GM18498 (cell line): Measurements from ENCODE around the gene PDXK.

Experiments used
- ATAC-seq: cut with Tn5 transposase; IDR thresholded peaks from one replicate; pipeline ENCODE4 v1.9.1; 2021; ENCODE audit warnings: mild to moderate bottlenecking, moderate library complexity; ENCODE audit not compliant: unreplicated experiment

PDXK gene

DNA sequence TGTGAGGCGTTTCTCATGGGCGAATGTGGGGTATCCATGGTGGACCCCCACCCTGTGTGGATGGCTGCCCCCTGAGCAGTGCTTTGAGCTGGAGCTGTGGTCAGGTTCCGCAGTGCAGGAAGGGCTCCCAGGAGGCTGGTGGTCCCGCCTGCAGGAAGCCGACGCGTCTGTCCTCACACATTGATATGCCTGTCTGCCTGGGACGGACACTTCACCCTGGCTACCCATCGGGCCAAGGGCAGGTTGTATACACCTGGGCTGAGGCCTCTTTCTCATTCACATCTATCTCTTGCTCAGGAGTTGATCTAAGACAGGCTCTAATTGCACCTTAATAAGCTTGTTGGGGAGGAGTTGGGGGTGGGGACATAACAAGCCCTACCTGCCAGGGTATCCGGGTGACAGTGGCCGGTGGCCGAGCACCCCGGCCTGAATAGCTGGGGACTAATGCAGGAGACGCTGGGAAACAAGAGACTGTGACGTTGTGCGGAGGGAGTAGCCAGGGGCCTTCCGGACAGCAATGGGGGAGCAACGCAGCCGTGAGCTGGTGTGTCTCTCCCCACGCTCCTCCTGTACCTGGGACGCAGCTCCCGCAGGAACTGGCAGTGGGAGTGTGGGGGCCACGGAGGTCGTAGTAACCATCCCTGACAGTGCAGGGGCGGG is 21.7 kb downstream of the PDXK start:
- ATAC-seq = no peak

DNA sequence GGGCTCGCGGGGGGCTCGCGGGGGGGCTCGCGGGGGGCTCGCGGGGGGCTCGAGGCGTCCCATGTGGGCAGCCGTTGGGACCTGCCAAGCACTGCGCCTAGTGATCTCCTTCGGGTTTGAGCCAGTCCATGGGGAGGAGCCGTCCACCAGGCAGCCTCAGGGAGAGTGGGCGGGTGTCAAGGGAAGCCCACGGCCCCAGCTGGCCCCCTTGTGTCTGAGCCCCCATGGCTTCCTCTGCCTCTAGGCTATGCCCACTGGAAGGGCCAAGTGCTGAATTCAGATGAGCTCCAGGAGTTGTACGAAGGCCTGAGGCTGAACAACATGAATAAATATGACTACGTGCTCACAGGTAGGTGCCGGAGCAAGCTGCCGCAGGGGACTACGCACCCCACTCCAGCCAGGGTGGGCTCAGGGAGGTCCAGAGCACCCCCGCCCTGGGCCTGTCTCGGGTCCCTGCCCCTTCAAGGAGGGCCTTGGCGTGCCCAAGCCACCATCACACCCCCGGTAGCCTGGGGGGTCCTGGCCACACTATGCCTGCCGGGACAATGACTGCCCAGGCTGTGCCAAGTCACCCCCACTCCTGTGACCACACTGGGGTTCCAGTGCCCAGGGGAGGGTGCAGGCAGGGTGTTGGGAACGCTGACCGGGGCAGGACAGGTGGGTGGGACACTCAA is 22.6 kb downstream of the PDXK start:
- no peak for ATAC-seq

DNA sequence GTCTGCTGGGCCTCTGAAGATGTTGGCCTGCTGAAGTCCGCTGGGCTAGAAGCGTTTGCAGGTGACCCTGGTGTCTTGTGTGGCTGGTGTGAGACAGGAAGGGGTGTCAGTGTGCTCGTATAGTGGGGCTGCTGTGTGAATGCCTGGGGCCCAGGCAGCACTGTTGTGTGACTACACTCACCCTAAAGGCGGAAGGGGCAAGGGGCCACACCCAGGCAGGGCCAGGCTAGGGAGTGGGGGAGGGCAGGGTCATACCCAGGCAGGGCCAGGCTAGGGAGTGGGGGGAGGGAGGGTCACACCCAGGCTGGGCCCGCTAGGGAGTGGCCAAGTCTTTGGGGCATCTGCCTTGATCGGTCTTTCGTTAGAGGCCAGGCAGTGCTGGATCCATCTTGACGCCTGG is 25.0 kb downstream of the PDXK start:
- ATAC-seq = no peak

DNA sequence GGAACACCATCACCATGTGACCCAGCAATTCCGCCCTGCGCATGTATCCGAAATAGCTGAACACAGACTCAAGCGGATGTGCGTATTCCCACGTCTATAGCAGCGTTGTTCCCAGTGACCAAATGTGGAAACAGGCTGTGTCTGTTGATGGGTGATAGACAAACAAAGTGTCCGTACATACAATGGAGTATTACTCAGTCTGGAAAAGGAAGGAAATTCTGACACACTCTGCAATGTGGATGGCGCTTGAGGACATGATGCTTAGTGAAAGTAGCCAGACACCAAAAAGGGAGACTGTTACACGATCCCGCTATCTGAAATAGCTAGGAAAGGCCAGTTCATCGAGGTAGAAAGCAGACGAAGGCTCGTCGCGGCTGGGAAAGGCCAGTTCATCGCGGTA is 25.8 kb downstream of the PDXK start:
- no peak for ATAC-seq

DNA sequence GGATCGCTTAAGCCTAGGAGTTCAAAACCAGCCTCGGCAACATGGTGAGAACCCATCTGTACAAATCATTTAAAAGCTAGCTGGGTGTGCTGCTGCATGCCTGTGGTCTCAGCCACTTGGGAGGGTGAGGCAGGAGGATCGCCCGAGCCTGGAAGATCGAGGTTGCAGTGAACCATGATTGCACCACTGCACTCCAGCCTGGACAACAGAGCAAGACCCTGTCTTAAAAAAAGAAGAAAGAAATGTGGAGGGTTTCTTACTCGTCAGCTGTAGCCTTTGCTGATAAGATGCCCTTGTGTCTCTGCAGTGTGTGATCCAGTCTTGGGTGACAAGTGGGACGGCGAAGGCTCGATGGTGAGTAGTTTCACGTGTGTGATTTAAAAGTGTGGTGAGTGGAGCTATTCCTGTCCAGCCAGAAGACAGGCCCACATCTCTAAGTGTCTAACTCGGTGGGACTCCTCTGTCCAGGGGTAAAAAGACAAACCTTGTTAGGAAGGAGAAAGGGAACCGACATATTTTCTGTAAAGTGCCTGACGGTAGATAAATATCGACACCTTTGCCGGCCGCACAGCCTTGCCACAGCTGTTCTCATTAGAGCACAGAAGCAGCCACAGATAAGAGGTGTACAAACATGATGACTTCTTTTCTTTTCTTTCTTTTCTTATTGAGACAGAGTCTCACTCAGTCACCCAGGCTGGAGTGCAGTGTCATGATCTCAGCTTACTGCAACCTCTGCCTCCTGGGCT is 27.0 kb downstream of the PDXK start:
- no peak for ATAC-seq

DNA sequence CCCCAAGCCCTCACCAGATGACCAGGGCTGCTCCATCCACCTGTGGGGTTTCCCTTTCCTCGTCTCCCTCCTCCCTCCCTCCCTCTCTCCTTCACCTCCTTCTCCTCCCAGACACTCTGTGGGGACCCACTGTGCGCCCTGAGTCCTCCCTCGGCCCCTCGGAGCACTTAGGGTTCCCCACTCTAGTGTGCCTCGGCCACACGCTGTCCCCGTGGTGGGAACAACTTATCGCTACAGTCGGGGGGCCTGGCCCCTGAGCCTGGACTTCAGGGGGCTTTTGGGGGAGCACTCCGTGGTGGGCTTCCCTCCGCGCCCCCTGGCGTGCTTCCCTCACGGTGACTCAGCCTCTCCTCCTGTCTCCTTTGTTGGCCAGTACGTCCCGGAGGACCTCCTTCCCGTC is 29.7 kb downstream of the PDXK start:
- ATAC-seq = no peak

DNA sequence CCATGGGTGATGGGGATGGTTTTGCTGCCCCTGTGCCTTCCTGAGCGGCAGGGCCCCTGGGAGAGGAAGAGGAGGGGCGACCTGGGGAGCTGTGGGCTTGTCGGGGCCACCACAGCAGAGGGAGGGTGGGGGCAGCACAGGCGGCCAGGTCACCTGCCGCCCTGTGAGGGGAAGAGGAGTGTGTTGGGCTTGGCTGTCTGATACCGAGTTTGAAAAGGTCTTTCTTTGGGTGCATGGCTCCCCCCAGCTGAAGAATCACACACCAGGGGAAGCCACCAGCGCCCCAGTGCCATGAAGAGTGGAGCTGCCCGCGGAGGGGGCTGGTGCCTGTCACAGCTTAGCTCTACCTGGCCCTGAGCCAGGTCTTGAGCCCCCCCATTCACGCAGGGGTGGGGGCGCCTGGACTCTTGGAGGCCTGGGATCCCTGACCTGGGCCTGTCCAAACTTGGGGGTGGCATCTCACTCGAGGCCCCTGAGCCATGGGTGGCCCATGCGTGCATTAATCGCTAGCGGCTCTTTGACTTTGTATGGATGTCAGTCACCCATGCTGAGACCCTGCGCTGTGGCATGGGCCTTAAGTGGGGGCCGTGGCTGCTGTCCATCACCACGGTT is 30.8 kb downstream of the PDXK start:
- ATAC-seq = no peak

DNA sequence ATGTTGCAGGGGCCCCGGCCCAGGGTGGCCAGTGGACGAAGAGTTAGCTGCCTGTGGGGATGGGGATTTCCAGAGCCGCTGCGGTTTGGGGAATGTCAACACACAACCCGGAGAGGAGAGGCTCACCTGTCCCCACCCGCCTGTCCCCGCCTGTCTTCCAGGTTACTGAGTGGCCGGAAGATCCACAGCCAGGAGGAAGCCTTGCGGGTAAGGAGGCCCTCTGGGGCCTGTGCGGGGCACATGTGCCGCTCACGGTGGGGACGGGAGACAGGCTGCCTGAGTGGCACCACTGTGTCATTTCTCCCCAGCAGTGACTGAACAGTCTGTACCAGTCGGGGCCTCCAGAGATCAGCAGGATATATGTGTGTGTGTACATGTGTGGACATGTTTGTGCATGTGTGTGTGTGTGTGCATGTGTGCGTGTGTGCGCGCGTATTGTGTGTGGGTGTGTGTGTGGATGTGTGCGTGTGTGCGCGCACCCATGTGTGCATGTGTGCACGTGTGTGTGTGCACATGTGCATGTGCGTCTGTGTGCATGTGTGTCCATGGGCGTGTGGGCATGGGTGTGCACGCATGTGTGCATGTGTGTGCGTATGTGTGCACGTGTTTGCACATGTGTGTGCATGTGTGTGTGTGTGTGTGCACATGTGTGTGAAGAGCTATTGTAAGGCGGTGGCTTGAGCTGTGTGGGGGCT is 31.6 kb downstream of the PDXK start:
- ATAC-seq = no peak

DNA sequence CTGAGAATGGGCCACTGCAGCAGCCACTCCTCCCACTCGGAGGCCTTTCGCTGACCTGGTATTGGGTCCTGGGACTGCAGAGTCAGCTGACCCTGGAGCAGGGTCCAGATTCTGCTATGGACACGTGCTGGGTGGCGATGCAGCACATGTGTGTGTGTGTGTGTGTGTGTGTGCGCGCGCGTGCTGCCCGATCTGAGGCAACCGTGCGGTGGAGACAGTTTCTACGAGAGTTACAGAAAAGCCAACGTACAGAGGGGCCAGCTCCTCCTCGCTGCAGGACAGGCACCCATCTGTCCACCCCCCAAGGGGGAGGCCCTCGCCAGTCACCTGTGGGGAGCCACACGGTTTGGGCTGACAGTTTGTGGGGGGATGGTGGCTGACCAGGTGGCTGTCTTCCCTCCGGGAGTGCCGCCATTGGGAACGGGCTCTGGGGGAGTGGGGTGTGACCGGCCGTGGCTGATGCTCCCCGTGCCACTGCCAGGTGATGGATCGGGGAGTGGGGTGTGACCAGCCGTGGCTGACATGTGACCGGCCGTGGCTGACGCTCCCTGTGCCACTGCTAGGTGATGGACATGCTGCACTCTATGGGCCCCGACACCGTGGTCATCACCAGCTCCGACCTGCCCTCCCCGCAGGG is 33.1 kb downstream of the PDXK start:
- ATAC-seq = no peak

DNA sequence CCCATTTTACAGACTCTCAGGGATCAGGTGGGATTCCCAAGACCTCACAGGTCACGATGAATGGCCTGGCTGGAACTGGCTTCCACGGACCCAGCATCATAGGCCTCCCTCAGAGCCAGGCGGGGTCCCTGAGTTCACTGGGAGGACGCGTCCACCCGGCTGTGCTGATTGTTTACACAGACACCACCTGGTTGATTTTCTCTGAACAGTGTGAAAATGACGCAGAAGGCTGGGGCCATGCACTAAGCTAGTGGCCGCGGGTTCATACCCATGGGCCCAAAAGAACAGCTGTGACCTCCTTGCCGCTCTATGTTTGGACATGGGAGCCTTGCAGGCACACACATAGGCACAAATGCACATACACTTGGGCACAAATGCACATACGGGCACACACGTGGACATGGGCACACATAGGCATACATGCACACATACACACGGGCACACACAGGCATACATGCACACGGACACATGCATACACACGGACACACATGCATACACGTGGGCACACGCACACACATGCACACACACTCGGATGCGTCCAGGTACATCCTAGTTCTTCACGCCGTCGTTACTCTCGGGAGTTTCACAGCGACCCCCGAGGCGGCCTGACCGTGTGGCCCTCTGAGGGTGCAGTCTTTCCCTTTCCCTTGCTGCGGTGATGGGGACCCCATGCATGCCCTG is 34.0 kb downstream of the PDXK start:
- ATAC-seq = no peak

DNA sequence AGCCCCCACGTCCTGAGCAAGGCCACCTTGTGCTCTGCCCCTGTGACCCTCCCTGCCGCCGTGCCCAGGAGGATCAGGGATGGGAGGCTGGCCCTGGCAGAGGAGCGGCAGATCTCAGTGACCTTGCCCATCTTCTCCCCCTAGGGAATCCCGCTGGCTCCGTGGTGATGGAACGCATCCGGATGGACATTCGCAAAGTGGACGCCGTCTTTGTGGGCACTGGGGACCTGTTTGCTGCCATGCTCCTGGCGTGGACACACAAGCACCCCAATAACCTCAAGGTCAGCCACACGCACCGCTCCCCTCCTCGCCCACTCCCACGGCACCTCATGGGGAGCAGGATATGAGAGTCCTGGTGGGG is 34.5 kb downstream of the PDXK start:
- no peak for ATAC-seq

DNA sequence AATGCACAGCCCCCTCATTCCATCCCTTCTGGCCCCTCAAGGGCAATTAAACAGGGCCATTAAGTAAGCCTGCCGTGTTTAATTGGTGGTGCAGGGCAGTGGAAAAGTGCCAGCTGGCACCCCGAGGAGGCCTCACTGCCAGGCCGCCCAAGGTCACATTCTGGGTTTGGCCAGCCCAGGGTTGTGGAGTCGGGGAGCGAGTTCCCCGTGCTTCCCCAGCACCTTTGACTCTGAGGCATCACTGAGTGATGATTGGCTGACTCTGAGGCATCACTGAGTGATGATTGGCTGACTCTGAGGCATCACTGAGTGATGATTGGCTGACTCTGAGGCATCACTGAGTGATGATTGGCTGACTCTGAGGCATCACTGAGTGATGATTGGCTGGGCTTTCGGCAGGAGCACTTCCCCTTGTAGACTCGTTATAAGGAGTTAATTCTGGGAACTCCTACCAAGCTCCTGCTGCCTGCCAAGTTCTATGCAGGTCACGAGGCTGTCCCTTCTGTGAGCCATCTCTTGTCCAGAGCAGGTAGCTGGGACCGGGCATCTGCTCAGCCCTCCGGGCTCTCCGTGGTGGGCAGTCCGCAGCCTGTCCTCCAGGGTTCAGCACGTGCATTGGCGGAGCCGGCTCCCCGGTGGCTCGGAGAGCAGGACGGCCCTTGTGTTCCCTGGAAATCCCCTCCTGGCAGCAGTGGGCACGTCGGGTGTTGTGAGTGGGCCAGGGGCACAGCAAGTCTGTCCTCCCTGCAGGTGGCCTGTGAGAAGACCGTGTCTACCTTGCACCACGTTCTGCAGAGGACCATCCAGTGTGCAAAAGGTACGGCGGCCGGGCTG is 36.2 kb downstream of the PDXK start:
- no peak for ATAC-seq

DNA sequence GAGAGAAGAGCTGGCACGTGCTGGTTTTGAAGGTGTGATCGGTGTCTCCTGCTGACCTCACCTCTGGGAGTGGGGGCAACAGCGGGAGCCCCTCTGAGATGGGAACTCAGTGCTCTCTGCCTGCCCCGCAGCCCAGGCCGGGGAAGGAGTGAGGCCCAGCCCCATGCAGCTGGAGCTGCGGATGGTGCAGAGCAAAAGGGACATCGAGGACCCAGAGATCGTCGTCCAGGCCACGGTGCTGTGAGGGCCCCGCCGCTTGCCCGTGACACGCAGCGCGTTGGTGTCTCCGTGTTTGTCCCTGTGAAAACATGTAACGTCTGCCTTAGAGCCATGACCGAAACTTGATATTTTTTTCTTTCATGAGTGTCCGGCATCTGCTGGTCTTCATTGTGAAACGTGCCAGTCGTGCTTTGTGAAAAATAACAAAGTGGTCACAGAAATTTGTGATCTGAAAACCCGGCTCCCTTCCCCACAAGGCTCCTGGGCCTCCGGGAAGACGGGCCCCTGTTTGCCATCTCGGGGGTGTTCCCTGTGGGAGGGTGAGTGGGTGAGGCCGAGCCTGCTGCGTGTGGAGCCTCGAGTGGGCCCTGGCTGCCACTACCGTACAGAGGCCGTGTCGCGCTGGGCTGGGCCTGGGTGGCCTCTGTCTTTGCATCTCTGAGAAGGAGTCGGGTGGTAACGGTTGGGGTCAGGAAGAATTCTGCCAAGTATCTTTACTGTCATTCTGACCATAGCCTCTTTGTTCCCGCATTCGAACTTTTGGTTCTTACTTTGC is 37.1 kb downstream of the PDXK start:
- no peak for ATAC-seq

DNA sequence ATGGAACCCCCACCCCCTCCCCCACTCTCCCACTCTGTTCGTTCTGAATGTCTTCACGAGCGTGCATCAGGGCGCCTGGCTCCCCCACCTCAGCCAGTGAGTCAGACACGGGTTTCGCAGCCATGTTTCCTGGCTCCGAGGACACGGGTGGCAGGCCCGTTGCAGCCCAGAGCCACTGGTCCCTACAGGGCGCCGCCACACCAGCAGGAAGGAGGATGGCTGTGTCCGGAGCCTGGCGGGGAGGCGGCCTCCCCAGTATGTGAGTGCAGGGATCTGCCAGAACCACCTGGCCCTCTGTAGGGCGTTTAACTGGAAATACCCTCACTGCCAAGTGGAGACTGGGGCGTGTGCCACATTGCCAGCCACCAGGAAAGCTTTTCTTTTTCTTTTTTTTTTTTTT is 38.7 kb downstream of the PDXK start:
- no peak for ATAC-seq

DNA sequence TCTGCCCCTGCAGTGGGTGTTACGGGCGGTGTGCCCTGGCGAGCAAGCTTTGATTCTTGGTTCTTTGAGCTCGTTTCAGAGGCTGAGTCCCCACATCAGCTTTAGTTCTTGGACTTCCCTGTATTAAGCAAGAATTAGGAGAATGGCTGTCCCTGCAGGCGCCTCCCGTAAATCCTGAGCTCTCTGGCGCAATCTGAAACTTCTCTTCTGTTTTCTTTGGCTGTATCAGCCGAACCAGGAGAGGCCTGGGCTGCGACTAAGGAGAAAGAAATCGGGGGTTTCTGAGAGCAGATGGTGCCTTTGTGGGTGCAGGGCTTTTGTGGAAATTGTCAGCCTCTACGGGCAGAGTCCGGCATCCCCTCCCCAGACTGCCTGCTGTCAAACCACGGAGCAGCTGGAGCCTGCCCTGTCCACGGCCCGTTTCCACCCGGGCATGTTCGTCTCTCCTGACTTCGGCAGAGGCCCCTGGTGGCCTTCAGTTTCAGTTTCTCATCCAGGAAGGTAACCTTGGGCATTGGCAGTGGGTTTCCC is 39.2 kb downstream of the PDXK start:
- ATAC-seq = no peak

DNA sequence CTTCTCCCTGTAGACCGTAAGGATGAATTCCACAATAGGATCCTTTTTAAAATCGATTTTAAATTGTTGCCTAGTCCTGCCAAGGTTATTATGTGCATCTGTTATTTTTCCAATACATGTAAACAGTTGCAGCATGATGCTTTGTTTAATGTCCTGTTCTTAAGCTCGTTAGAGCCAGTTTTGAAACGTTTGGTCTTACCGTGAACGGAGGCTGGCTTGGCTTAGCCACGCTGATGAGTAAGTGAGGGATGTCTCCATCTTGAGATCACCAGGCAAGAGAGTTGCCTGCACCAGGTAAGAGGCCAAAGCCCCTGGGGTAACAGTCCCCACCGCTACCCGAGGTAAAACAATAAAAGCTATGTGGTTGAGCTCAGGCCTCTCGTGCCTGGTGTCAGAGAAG is 39.9 kb downstream of the PDXK start:
- ATAC-seq = no peak

DNA sequence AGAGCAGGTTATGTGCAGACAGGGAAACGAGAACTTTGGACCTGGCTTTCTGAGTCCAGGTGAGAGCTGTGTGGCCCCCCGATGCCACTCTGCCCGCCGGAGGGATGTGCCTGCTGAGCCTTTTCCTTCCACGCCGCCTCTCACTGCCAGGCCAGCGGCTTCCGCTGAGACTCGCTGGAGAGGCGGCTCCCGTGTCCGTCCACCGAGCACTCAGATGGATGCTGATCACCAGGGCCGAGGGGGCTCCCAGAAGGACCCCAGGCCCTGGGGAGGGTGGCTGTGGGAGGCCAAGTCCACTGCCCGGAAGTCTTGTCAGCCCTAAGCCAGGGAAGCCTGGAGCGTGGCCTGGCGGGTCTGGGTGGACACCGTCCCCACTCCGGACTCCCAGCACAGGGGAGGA is 40.7 kb downstream of the PDXK start:
- ATAC-seq = no peak

DNA sequence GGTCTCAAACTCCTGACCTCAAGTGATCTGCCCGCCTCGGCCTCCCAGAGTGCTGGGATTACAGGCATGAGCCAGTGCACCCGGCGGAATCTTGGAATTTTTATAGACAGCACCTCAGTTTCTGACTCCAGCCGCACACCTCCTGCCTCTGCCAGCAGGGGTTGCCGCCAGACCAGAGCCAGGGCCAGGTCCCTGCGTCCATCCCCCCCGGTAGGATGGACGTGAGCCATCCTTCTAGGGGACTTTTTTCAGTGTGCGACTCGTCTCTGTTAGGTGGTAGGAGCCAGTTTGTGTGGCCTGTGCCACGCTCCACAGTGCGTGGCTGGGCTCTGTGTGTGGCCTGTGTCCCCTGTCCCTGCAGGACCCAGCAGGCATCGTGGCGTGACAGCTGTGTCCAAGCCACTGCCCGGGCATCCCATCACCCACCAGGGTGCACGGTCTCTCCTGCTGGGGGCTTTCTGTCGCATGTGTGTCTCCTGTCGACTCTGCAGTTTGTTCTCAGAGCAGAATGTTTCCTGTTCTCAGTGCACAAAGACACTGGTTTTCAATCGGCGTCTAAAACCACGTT is 41.5 kb downstream of the PDXK start:
- no peak for ATAC-seq
